Keratinocyte (primary cell): ENCODE results near the gene MAPKAPK3.

ENCODE experiments used
- EZH2 ChIP-seq: IDR thresholded peaks from one replicate; pipeline ENCODE4 v1.6.1; 2012; ENCODE audit warnings: inconsistent platforms, mild to moderate bottlenecking, low read length, moderate library complexity
- TF ChIP-seq, protein P1 (sequence below), 3 experiments: IDR thresholded peaks in 1 of 3; conservative IDR thresholded peaks in 1 of 3; optimal IDR thresholded peaks in 1 of 3; 2 replicates in 2 of 3; 3 replicates in 1 of 3; pipeline versions ENCODE3 to v1.5.1; 2011; ENCODE audit warnings: low read length in 3 of 3, mild to moderate bottlenecking in 3 of 3, moderate library complexity in 2 of 3, control low read depth in 1 of 3, inconsistent platforms in 1 of 3; ENCODE audit not compliant: insufficient read depth in 2 of 3; ENCODE audit errors: extremely low read depth in 1 of 3

DNA sequence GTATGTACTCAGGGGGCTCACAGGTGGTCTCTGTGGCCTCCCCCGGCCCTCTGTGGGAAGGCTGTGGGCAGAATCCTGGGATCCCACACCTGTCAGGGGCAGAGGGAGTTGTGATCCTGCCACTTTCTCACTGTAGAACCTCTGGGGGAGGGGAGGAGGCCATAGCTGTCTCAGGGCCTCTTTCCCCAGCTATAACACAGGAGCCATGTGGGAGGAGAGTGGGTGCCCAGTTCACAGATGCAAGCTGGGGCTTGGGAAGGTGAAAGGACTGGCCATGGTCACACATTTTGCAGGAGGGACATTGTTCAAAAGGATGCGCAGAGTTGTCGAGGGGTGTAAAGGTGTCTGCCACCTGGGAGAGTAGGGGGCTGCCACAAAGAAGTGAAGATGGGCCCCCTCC, 11.7 kb downstream of the MAPKAPK3 start:
- TF ChIP-seq, protein P1, sequence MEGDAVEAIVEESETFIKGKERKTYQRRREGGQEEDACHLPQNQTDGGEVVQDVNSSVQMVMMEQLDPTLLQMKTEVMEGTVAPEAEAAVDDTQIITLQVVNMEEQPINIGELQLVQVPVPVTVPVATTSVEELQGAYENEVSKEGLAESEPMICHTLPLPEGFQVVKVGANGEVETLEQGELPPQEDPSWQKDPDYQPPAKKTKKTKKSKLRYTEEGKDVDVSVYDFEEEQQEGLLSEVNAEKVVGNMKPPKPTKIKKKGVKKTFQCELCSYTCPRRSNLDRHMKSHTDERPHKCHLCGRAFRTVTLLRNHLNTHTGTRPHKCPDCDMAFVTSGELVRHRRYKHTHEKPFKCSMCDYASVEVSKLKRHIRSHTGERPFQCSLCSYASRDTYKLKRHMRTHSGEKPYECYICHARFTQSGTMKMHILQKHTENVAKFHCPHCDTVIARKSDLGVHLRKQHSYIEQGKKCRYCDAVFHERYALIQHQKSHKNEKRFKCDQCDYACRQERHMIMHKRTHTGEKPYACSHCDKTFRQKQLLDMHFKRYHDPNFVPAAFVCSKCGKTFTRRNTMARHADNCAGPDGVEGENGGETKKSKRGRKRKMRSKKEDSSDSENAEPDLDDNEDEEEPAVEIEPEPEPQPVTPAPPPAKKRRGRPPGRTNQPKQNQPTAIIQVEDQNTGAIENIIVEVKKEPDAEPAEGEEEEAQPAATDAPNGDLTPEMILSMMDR (optimal IDR thresholded peaks at IDR 0.05 in 1 of 3, IDR thresholded peaks at IDR 0.05 in 1 of 3, conservative IDR thresholded peaks at IDR 0.05 in 1 of 3; ENCODE audit: extremely low read depth in 1 of 3, insufficient read depth in 2 of 3, low read length in 3 of 3), result no peak
- TF ChIP-seq EZH2, result no peak
